TTC549 (cell line): ENCODE measurements around the gene PDE2A.
"Not testable (repeated sequence)": the region's sequence is repeated elsewhere in the genome, so short reads cannot be mapped to it uniquely, and the experiment has no call there.

Experiments
- FAIRE-seq: peaks from 2 replicates; lab custom pipeline; 2012; peaks lifted over from hg19 to GRCh38; lab: Jason Lieb, UNC

PDE2A gene

GRCh38 chr11:72575533-72576242 is 98.5 kb downstream of the PDE2A start:
- no peak for FAIRE-seq

DNA sequence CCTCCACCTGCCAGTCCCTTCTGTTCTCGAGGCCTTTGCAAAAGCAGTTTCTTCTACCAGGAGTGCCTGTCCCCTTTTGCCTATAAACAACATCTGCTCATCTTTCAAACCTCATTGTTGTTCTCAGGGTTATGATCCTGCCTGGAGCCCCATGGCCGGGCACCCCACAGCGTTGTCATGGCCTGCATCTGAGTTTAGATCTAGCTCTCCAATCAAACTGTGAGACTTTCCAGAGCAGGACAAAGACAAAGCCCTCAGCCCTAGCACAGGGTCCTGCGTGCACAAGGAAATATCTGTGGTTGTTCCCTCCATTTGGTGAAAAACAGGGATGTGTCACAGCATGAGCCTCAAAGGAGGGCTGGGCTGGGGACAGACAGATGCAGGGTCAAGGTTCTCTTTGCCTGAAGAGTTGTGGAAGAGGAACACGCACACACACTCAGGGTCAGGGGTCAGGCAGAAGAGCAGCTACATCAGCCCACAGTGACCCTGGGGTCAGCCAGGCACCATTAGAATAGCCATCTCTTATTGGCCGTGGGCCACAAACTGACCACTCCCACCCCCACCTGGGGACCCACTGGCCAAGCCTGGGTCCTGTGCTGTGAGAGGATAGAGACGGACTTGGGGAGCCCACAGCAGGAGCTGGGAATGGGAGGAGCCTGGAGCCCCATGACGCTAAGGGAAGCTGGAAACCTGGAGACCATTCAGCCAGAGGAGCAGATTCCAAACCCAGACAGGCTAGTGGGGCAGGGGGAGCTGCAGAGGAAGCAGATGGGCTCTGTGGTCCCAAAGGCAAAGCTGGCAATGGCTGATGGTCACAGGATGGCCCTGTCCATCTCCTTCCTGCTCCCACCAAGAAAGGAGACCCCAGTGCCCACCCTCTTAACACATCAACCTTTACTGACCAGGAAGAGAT is 99.4 kb downstream of the PDE2A start:
- no peak for FAIRE-seq

- FAIRE-seq: no peak
These were observed 100.3 kb downstream of the PDE2A start for GRCh38 chr11:72573855-72574445.

GRCh38 chr11:72573072-72573854 is 101.0 kb downstream of the PDE2A start:
- no peak for FAIRE-seq

DNA sequence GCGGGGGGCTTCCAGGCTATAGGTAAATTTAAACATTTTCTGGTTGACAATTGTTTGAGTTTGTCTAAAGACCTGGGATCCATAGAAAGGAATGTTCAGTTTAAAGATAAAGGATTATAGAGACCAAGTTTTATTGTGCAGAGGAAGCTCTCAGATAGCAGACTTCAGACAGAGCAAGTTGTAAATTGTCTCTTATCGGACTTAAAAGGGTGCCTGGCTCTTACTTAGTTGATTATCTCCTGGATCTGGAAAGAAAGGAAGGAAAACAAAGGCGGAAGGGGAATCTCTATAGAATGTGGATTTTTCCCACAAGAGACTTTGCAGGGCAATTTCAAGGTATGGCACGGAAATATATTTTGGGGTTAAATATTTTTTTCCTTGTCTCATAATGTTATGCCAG is 101.7 kb downstream of the PDE2A start:
- not testable (repeated sequence) for FAIRE-seq

DNA sequence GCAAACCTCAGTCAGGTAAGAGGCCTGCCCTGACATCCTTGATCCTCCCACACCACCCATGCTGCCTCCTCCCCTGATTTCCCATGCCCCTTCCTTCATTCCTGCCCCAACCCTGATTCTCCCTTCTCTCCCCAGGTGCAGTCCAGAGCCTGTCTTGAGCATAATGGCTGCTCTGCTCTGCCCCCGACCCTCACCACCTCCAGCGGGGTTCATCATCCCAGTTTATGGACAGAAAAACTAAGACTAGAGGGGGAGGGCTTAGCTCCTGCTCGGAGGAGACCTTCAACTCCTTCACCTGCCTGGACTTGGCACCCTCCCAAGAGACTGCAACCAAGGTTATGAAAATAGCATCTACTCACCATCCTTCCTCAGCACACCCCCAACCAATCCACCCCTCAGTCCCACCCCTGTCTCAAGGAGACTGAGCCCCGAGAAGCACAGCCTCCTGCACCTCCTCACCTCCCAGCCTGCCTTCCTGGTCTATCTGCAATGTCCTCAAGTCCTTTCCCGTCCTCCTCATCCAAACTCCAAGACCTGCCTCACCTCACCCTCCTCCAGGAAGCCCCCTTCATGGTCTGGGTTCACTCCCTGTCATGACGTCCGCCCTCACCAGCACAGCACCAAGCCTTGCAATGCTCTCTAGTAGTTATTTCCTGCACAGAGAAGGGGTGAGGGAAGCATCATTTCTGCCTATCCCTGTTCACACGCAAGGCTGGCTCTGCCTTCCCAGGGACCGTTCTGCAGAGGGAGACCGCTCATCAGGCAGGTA is 103.1 kb downstream of the PDE2A start:
- no peak for FAIRE-seq

GRCh38 chr11:72569966-72570892 is 104.0 kb downstream of the PDE2A start:
- no peak for FAIRE-seq

DNA sequence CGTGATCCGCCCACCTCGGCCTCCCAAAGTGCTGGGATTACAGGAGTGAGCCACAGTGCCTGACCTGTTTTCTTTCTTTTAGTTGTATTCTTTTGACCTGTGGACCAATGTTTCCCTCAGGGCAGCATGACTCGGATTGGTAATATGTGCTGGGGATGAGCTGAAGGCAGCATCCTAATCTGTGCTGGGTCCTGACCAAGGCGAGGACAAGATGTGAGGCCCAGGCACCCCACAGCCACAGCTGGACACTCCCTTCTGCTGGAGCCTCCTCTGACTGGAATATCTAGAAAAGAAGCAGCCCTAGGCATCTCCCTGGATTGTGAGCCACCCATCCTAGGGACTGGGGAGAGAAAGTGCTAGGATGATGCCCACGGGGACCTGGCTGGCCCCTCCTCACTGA is 105.4 kb downstream of the PDE2A start:
- FAIRE-seq: no peak

GRCh38 chr11:72562431-72562830 is 111.8 kb downstream of the PDE2A start:
- FAIRE-seq: no peak

GRCh38 chr11:72561856-72562255 is 112.4 kb downstream of the PDE2A start:
- no peak for FAIRE-seq

- FAIRE-seq: not testable (repeated sequence)
These were observed 113.4 kb downstream of the PDE2A start for GRCh38 chr11:72560864-72561263.

DNA sequence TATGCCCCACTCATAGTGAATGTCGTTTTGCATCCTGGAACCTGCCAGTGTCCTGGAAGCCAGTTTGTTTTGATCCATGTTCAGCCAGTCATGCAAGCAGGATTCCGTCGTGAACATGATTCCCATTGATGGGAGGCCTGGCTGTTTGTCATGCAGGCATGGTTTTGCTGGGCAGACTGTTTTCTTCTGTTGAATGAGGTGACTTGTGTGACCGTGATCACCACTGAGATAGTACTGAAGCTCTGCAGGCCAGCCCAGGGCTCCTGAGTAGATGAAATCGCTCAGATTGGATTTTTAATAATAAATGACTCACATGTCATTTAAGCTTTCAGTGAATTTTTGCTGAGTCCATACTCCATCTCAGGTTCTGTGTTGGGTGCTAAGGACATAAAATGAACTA is 117.8 kb downstream of the PDE2A start:
- no peak for FAIRE-seq

DNA sequence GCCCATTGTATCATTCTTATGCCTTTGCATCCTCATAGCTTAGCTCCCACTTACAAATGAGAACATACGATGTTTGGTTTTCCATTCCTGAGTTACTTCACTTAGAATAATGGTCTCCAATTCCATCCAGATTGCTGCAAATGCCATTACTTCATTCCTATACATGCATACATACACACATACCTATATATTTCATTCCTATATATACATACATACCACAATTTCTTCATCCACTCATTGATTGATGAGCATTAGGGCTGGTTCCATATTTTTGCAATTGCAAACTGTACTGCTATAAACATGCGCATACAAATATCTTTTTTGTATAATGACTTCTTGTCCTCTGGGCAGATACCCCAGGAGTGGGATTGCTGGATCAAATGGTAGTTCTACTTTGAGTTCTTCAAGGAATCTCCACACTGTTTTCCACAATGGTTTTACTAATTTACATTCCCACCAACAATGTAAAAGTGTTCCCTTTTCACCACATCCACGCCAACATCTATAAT is 119.2 kb downstream of the PDE2A start:
- FAIRE-seq: not testable (repeated sequence)

GRCh38 chr11:72553706-72554105 is 120.5 kb downstream of the PDE2A start:
- no peak for FAIRE-seq

GRCh38 chr11:72552399-72552910 is 121.8 kb downstream of the PDE2A start:
- no peak for FAIRE-seq

- FAIRE-seq: no peak
These were observed 122.7 kb downstream of the PDE2A start for GRCh38 chr11:72551571-72551970.

DNA sequence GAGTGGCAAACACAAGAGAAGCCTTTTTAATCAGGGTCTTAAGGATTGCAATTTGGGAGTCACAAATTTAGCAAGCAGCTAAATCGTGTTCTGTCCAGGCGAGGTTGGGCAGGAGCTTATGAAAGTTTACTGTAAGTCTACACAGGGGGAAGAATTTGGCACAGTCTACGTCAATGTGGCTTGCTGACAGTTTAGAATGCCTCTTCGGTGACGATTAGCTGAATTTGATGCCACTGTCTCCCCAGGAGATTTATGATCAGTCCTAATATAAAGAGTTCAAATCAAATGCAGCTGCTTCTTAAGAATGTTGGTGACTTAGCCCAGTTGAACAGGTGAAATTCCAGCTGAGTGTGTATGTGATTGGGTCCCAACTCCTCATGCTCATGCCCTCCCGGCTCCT is 125.8 kb downstream of the PDE2A start:
- FAIRE-seq: no peak

- FAIRE-seq: no peak
These were observed 127.4 kb downstream of the PDE2A start for GRCh38 chr11:72546866-72547265.

DNA sequence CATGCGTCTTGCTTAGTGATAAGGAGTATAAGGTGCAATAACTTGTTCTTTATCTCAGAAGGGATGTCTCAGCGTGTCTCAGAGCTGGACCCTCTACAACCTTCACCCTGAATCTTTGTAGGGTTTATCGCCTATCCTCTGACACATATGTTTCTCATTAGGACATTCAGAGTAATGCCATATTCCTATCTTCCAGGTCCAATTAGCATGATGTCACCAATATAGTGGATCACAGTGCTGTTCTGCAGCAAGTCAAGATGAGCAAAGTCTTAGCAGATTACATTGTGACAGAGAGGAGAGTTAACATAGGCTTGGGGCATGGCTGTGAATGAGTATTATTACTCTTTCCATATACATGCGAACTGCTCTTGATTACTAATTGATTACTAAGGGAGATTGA is 129.6 kb downstream of the PDE2A start:
- no peak for FAIRE-seq
